BJ (cell line): ENCODE measurements around the gene RNF43. TPM values are rescaled to one million over a fixed set of nuclear protein-coding genes. Genes with fewer than 3 reads are reported as not detected.

Source experiments
- CTCF ChIA-PET: fragments of 350-600 bp; formaldehyde crosslinking; extraction: SDS; loops from one replicate; lab custom pipeline; 2021; ENCODE audit warnings: antibody characterized with exemption, inconsistent platforms; lab: Yijun Ruan, JAX
- POLR2A ChIA-PET: fragments of 300-600 bp; sonication (Branson Sonifier 250); formaldehyde crosslinking; extraction: SDS; loops from one replicate; lab custom pipeline; 2021; ENCODE audit warnings: antibody characterized with exemption; lab: Charles Lee
- DNase-seq: peaks from one replicate; pipeline ENCODE4 v3.0.0-alpha.2; 2011; ENCODE audit warnings: low read depth
- H3K27me3 ChIP-seq: 2 replicates; pipeline ENCODE4 v1.6.0; 2011; ENCODE audit warnings: low read length; ENCODE audit not compliant: control insufficient read depth, insufficient read depth
- H3K36me3 ChIP-seq: 2 replicates; pipeline ENCODE4 v1.5.1; 2011; ENCODE audit warnings: low read length; ENCODE audit not compliant: control insufficient read depth, insufficient read depth
- H3K4me3 ChIP-seq: 2 replicates; pipeline ENCODE4 v1.5.1; 2011; ENCODE audit warnings: low read depth, mild to moderate bottlenecking, control low read depth, low read length
- CTCF ChIP-seq: IDR thresholded peaks from 2 replicates; pipeline ENCODE4 v1.5.1; 2011; ENCODE audit warnings: low read depth, mild to moderate bottlenecking, control low read depth, inconsistent platforms, low read length, moderate library complexity; ENCODE audit not compliant: insufficient read depth
- polyA plus RNA-seq: library from polyadenylated mRNA; depleted of rRNA; stranded (reverse); fragments of >200 nt; gene quantifications from 2 replicates; pipeline ENCODE4 v1.2.3, GENCODE V29; 2011

Gene RNF43
- polyA plus RNA-seq, 1 experiment, result not detected

DNA sequence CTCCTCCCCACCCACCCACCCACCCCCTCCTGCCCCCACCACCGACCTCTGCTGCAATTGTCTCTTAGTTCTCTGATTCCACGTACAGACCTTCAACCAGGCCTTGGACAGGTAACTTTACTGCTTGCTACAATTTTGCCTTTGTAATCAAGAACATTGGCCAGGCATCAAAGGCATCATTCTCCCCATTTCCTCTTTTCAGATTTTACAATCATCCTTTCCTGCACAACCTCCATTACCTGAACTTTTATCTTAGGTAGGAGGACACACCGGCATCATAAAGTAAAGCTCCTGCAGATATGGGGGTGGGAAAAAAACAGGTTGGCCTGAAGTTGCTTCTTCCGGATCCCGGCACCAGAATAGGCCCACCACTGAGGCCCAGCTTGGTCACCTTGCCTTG lies 39.7 kb downstream of the RNF43 start:
- ChIA-PET CTCF (interaction anchor here (0.6 kb wide), 1 partner anchor 12 kb away, joined by 3 read pairs; no protein-coding TSS in a partner anchor), POLR2A (no interaction called here)
- TF ChIP-seq CTCF, result no peak
- Histone ChIP-seq H3K4me3 (no peak overlapping the region), H3K36me3 (no peaks in the 10 kb centered on the region), H3K27me3 (peaks cover 5% of the 10 kb centered on the region)
- DNase-seq, result no peak

- no peak for DNase-seq
- H3K4me3 ChIP-seq, result no peak overlapping the region
- peaks cover 5% of the 10 kb centered on the region for H3K27me3 ChIP-seq
- TF ChIP-seq CTCF, result no peak
- POLR2A ChIA-PET, result no interaction called here
- H3K36me3 ChIP-seq, result no peaks in the 10 kb centered on the region
- CTCF ChIA-PET, result interaction anchor here (0.6 to 1.3 kb wide), 2 partner anchors 13 kb away, joined by 3 to 4 read pairs; no protein-coding TSS in a partner anchor
Observed at GRCh38 chr17:58377093-58377601, 40.2 kb downstream of the RNF43 start.

DNA sequence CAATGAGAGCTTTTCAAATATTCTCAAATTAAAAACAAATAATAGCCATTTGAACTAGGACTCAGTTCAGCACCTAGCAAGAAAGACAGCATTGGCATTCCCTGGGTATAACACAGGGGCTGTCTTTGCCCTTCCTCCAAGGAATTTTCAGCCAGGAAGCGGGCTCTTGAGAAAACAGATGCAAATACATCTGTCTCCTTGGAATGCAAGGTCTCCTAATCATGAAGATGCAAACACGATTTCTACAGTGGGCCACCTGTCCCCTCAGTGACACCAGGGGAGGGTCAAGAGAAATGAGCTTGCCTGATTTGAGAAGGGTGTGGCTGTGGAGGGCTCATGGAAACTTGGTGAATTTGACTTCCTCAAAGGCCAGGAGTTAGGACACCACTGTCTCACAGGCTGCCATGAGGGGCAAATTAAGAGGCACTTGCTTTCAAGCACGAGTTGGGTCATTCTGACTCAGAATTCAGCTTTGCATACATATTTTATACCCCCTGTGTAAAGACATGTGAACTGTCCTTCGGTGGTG lies 40.8 kb downstream of the RNF43 start:
- TF ChIP-seq CTCF, result no peak

GRCh38 chr17:58375811-58376210 lies 41.5 kb downstream of the RNF43 start:
- no peak overlapping the region for H3K4me3 ChIP-seq
- CTCF ChIA-PET, result no interaction called here
- no peak for DNase-seq
- POLR2A ChIA-PET, result no interaction called here
- H3K36me3 ChIP-seq, result no peaks in the 10 kb centered on the region
- H3K27me3 ChIP-seq, result peaks cover 5% of the 10 kb centered on the region
- TF ChIP-seq CTCF, result no peak

More for the DNA sequence above, 40.8 kb downstream of the RNF43 start:
- H3K36me3 ChIP-seq, result no peaks in the 10 kb centered on the region
- CTCF ChIA-PET, result interaction anchor here (1.3 kb wide), 1 partner anchor 13 kb away, joined by 4 read pairs; no protein-coding TSS in a partner anchor
- POLR2A ChIA-PET, result no interaction called here
- no peak for DNase-seq
- H3K4me3 ChIP-seq, result no peak overlapping the region
- H3K27me3 ChIP-seq, result peaks cover 5% of the 10 kb centered on the region

DNA sequence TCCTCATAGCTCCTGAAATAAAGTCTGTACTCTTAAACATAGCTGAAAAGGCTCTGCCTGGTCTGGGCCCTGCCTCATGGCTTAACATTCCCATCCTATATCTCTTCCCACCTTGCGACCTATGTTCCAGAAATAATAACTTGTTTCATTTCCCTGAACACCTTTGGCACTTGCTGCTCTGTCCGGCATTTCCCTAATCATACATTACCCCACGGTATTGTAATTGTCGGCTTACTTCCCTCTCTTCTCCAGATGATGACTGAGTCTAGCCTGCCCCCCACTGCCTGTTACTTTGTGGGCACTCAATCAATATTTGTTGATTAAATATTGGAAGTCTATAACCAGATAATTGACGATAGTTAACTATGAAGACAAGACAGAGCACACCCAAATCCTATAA lies 42.1 kb downstream of the RNF43 start:
- no peak for DNase-seq
- Histone ChIP-seq H3K27me3 (peaks cover 5% of the 10 kb centered on the region), H3K4me3 (no peak overlapping the region), H3K36me3 (no peaks in the 10 kb centered on the region)
- CTCF ChIA-PET, result no interaction called here
- TF ChIP-seq CTCF, result no peak
- POLR2A ChIA-PET, result no interaction called here
